WTC11 (cell line): ENCODE results near the gene KLF2. TPM values are rescaled to one million over a fixed set of nuclear protein-coding genes. Genes with fewer than 3 reads are reported as not detected.

Experiments used
- ATAC-seq: fragments of 200-7000 bp; cut with Tn5 transposase; 2 replicates; pipeline ENCODE4 v1.10.0; 2021; ENCODE audit warnings: mild to moderate bottlenecking, moderate library complexity
- CTCF ChIA-PET: fragments of 300-600 bp; sonication (Branson Sonifier 250); formaldehyde crosslinking; loops from one replicate; lab custom pipeline; 2021; ENCODE audit warnings: antibody characterized with exemption; lab: Charles Lee
- POLR2A ChIA-PET: fragments of 350-600 bp; sonication (Branson Sonifier 250); formaldehyde crosslinking; loops from one replicate; lab custom pipeline; 2021; ENCODE audit warnings: antibody characterized with exemption; lab: Charles Lee
- DNase-seq: peaks from one replicate; pipeline ENCODE4 v3.0.0; 2021; ENCODE audit warnings: low spot score
- H3K27ac Mint-ChIP-seq: 2 replicates; pipeline ENCODE4 v1.8.0; 2021; ENCODE audit warnings: mixed read lengths
- H3K27me3 Mint-ChIP-seq: 2 replicates; pipeline ENCODE4 v1.8.0; 2021; ENCODE audit warnings: low read depth, mild to moderate bottlenecking, moderate library complexity, mixed read lengths
- H3K36me3 Mint-ChIP-seq: 2 replicates; pipeline ENCODE4 v1.8.0; 2021; ENCODE audit warnings: mixed read lengths
- H3K4me1 Mint-ChIP-seq: 2 replicates; pipeline ENCODE4 v1.8.0; 2022; ENCODE audit warnings: mixed read lengths
- H3K4me3 Mint-ChIP-seq: 2 replicates; pipeline ENCODE4 v1.8.0; 2021; ENCODE audit warnings: mild to moderate bottlenecking, moderate library complexity, mixed read lengths
- H3K9me3 Mint-ChIP-seq: 2 replicates; pipeline ENCODE4 v1.8.0; 2021; ENCODE audit warnings: mixed read lengths
- ESRRA ChIP-seq: sonication (generic); formaldehyde crosslinking; IDR thresholded peaks from 2 replicates; pipeline ENCODE4 v1.8.1; 2022; ENCODE audit warnings: mild to moderate bottlenecking, missing genetic modification reagents, borderline replicate concordance
- HMGA2 ChIP-seq: fragments of 250-450 bp; sonication (Bioruptor Pico); IDR thresholded peaks from 2 replicates; pipeline ENCODE4 v1.4.0; 2021; ENCODE audit warnings: mild to moderate bottlenecking, moderate library complexity
- NFE2L1 ChIP-seq: sonication (generic); formaldehyde crosslinking; IDR thresholded peaks from 2 replicates; pipeline ENCODE4 v1.8.1; 2023; ENCODE audit warnings: missing genetic modification reagents
- RELA ChIP-seq: sonication (generic); formaldehyde crosslinking; IDR thresholded peaks from 2 replicates; pipeline ENCODE4 v1.8.1; 2022; ENCODE audit warnings: missing genetic modification reagents, mild to moderate bottlenecking, borderline replicate concordance
- TCF7 ChIP-seq: sonication (generic); formaldehyde crosslinking; IDR thresholded peaks from 2 replicates; pipeline ENCODE4 v1.8.0; 2022; ENCODE audit warnings: mild to moderate bottlenecking, low read depth, missing genetic modification reagents, moderate library complexity
- TEAD1 ChIP-seq: sonication (generic); formaldehyde crosslinking; IDR thresholded peaks from 2 replicates; pipeline ENCODE4 v1.8.0; 2022; ENCODE audit warnings: mild to moderate bottlenecking, missing genetic modification reagents
- ZNF317 ChIP-seq: sonication (generic); formaldehyde crosslinking; IDR thresholded peaks from 2 replicates; pipeline ENCODE4 v1.8.1; 2023; ENCODE audit warnings: low read depth, mild to moderate bottlenecking, moderate library complexity, missing genetic modification reagents, borderline replicate concordance
- total RNA-seq: library from RNA; stranded (reverse); gene quantifications from 3 replicates; pipeline ENCODE4 v1.2.3, GENCODE V29; 2021
- TF ChIP-seq, protein P1 (sequence below): fragments of 250-450 bp; sonication (Bioruptor Pico); IDR thresholded peaks from 2 replicates; pipeline ENCODE4 v1.9.0; 2021; ENCODE audit warnings: mild to moderate bottlenecking
- TF ChIP-seq, protein P2 (sequence below): fragments of 250-450 bp; sonication (Bioruptor Pico); IDR thresholded peaks from 2 replicates; pipeline ENCODE4 v1.9.0; 2021; ENCODE audit warnings: moderate library complexity, mild to moderate bottlenecking, inconsistent platforms, borderline replicate concordance
- TF ChIP-seq, protein P3 (sequence below): sonication (generic); formaldehyde crosslinking; IDR thresholded peaks from 2 replicates; pipeline ENCODE4 v1.8.1; 2022; ENCODE audit warnings: mild to moderate bottlenecking, moderate library complexity, missing genetic modification reagents
- TF ChIP-seq, protein P4 (sequence below): sonication (generic); formaldehyde crosslinking; IDR thresholded peaks from 2 replicates; pipeline ENCODE4 v1.8.0; 2023; ENCODE audit warnings: missing genetic modification reagents
- TF ChIP-seq, protein P5 (sequence below): sonication (generic); formaldehyde crosslinking; IDR thresholded peaks from 2 replicates; pipeline ENCODE4 v1.8.1; 2023; ENCODE audit warnings: mild to moderate bottlenecking, missing genetic modification reagents, borderline replicate concordance
- TF ChIP-seq, protein P6 (sequence below): fragments of 250-450 bp; sonication (Bioruptor Pico); conservative IDR thresholded peaks from 2 replicates; pipeline ENCODE4 v1.9.0; 2021; ENCODE audit warnings: mild to moderate bottlenecking
- TF ChIP-seq, protein P7 (sequence below): fragments of 250-450 bp; sonication (Bioruptor Pico); IDR thresholded peaks from 2 replicates; pipeline ENCODE4 v1.8.0; 2021; ENCODE audit warnings: mild to moderate bottlenecking
- TF ChIP-seq, protein P8 (sequence below): sonication (generic); formaldehyde crosslinking; IDR thresholded peaks from 2 replicates; pipeline ENCODE4 v1.8.1; 2023; ENCODE audit warnings: mild to moderate bottlenecking, missing genetic modification reagents, moderate library complexity

KLF2 gene
- total RNA-seq, 1 experiment from 2014 or later, result 1.1 TPM

DNA sequence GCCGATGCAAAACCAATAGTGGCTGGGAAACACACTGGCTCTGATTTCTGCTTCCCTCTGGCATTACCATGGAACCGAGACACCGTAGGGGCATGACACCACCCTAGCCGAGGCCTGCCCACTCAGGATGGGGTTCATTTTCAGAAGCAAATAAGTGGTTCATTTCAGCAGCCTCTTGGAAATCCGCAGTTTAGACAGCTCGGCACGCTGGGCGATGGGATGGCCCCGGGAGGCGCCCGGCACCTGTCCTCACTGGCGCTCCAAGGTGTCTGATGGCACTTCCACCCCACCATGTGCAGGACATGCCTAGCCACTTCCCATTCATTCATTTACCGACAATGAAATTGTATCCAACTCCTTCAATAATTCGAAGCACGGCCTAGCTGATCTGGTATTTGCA is 33.8 kb downstream of the KLF2 start (continued):
- TF ChIP-seq, protein P1, sequence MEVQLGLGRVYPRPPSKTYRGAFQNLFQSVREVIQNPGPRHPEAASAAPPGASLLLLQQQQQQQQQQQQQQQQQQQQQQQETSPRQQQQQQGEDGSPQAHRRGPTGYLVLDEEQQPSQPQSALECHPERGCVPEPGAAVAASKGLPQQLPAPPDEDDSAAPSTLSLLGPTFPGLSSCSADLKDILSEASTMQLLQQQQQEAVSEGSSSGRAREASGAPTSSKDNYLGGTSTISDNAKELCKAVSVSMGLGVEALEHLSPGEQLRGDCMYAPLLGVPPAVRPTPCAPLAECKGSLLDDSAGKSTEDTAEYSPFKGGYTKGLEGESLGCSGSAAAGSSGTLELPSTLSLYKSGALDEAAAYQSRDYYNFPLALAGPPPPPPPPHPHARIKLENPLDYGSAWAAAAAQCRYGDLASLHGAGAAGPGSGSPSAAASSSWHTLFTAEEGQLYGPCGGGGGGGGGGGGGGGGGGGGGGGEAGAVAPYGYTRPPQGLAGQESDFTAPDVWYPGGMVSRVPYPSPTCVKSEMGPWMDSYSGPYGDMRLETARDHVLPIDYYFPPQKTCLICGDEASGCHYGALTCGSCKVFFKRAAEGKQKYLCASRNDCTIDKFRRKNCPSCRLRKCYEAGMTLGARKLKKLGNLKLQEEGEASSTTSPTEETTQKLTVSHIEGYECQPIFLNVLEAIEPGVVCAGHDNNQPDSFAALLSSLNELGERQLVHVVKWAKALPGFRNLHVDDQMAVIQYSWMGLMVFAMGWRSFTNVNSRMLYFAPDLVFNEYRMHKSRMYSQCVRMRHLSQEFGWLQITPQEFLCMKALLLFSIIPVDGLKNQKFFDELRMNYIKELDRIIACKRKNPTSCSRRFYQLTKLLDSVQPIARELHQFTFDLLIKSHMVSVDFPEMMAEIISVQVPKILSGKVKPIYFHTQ, result no peak
- TF ChIP-seq RELA (CRISPR knock-in tag), result no peak
- TF ChIP-seq, all 79 proteins: peak for 0

DNA sequence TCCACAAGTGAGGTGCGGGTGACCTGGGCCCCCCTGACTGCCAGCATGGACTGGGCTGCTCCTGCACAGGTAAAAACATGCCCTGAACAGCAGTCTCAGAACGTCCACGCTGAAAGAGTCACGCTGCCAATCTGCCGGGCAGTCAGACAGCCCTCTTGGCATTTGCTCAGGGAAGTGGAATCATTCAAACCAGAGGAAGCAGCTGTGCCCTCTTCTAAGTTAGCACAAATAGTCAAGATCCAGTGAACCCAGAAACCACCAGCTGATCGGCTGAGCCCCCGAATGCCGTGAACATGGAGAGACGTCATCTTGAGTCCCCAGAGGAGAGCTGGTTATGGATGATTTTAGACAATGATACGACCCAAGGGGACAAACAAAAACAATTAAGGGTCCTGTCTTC is 34.4 kb downstream of the KLF2 start:
- POLR2A ChIA-PET, result no interaction called here

More for the DNA sequence above, 34.4 kb downstream of the KLF2 start:
- no peak for ATAC-seq
- no peak for DNase-seq
- Mint-ChIP-seq H3K27me3 (no peaks in the 10 kb centered on the region), H3K36me3 (peaks cover 7% of the 10 kb centered on the region), H3K4me3 (no peak overlapping the region), H3K4me1 (peaks cover 7% of the 10 kb centered on the region; the same call in 1 of the 2 replicates), H3K27ac (peak overlapping the region; percentile 2; the same call in 1 of the 2 replicates), H3K9me3 (no peaks in the 10 kb centered on the region)
- TF ChIP-seq, protein P2, sequence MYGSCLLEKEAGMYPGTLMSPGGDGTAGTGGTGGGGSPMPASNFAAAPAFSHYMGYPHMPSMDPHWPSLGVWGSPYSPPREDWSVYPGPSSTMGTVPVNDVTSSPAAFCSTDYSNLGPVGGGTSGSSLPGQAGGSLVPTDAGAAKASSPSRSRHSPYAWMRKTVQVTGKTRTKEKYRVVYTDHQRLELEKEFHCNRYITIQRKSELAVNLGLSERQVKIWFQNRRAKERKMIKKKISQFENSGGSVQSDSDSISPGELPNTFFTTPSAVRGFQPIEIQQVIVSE (CRISPR knock-in tag), result no peak
- TF ChIP-seq, protein P3, sequence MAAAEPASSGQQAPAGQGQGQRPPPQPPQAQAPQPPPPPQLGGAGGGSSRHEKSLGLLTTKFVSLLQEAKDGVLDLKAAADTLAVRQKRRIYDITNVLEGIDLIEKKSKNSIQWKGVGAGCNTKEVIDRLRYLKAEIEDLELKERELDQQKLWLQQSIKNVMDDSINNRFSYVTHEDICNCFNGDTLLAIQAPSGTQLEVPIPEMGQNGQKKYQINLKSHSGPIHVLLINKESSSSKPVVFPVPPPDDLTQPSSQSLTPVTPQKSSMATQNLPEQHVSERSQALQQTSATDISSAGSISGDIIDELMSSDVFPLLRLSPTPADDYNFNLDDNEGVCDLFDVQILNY (CRISPR knock-in tag), result no peak
- TF ChIP-seq HMGA2 (CRISPR knock-in tag), result no peak
- TF ChIP-seq RELA (CRISPR knock-in tag), result no peak
- TF ChIP-seq TCF7 (CRISPR knock-in tag), result no peak
- TF ChIP-seq, protein P4, sequence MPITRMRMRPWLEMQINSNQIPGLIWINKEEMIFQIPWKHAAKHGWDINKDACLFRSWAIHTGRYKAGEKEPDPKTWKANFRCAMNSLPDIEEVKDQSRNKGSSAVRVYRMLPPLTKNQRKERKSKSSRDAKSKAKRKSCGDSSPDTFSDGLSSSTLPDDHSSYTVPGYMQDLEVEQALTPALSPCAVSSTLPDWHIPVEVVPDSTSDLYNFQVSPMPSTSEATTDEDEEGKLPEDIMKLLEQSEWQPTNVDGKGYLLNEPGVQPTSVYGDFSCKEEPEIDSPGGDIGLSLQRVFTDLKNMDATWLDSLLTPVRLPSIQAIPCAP (CRISPR knock-in tag), result no peak
- no peak for TF ChIP-seq ESRRA (CRISPR knock-in tag)
- no peak for TF ChIP-seq NFE2L1 (CRISPR knock-in tag)
- TF ChIP-seq, protein P5, sequence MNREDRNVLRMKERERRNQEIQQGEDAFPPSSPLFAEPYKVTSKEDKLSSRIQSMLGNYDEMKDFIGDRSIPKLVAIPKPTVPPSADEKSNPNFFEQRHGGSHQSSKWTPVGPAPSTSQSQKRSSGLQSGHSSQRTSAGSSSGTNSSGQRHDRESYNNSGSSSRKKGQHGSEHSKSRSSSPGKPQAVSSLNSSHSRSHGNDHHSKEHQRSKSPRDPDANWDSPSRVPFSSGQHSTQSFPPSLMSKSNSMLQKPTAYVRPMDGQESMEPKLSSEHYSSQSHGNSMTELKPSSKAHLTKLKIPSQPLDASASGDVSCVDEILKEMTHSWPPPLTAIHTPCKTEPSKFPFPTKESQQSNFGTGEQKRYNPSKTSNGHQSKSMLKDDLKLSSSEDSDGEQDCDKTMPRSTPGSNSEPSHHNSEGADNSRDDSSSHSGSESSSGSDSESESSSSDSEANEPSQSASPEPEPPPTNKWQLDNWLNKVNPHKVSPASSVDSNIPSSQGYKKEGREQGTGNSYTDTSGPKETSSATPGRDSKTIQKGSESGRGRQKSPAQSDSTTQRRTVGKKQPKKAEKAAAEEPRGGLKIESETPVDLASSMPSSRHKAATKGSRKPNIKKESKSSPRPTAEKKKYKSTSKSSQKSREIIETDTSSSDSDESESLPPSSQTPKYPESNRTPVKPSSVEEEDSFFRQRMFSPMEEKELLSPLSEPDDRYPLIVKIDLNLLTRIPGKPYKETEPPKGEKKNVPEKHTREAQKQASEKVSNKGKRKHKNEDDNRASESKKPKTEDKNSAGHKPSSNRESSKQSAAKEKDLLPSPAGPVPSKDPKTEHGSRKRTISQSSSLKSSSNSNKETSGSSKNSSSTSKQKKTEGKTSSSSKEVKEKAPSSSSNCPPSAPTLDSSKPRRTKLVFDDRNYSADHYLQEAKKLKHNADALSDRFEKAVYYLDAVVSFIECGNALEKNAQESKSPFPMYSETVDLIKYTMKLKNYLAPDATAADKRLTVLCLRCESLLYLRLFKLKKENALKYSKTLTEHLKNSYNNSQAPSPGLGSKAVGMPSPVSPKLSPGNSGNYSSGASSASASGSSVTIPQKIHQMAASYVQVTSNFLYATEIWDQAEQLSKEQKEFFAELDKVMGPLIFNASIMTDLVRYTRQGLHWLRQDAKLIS (CRISPR knock-in tag), result no peak
- TF ChIP-seq ZNF317 (CRISPR knock-in tag), result no peak
- TF ChIP-seq, protein P6, sequence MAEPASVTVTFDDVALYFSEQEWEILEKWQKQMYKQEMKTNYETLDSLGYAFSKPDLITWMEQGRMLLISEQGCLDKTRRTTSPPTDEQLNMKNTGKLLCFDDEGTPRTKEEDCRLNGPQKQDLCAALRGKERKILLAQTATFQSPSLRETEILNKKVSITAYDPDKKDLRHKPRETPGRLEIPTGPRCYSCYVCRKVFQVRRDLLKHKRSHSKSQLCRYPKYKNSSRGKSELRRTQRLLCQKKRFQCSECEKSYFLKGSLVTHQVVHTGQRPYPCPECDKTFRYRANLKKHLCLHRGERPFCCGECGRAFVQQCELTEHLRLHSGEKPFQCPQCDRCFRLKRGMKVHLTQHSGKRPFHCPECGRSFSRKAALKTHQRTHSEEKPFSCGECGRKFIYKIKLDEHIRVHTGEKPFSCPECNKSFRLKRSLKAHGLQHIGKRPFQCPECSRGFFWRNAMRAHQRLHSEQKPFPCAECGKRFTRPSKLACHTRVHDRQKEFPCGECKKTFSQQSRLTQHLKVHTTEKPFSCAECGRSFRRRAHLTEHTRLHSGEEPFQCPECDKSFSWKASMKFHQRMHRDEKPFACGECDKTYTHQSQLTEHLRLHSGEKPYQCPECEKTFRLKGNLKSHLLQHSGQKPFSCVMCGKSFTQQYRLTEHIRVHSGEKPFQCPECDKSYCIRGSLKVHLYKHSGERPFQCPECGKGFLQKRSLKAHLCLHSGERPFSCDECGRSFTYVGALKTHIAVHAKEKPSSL (CRISPR knock-in tag), result no peak
- TF ChIP-seq, protein P7, sequence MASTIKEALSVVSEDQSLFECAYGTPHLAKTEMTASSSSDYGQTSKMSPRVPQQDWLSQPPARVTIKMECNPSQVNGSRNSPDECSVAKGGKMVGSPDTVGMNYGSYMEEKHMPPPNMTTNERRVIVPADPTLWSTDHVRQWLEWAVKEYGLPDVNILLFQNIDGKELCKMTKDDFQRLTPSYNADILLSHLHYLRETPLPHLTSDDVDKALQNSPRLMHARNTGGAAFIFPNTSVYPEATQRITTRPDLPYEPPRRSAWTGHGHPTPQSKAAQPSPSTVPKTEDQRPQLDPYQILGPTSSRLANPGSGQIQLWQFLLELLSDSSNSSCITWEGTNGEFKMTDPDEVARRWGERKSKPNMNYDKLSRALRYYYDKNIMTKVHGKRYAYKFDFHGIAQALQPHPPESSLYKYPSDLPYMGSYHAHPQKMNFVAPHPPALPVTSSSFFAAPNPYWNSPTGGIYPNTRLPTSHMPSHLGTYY (CRISPR knock-in tag), result no peak
- TF ChIP-seq, protein P8, sequence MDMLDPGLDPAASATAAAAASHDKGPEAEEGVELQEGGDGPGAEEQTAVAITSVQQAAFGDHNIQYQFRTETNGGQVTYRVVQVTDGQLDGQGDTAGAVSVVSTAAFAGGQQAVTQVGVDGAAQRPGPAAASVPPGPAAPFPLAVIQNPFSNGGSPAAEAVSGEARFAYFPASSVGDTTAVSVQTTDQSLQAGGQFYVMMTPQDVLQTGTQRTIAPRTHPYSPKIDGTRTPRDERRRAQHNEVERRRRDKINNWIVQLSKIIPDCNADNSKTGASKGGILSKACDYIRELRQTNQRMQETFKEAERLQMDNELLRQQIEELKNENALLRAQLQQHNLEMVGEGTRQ (CRISPR knock-in tag), result no peak
- no peak for TF ChIP-seq TEAD1
- CTCF ChIA-PET, result interaction anchor here (1.7 to 2.9 kb wide), 2 partner anchors 17 to 27 kb away, joined by 4 to 7 read pairs; no protein-coding TSS in a partner anchor
